Measurements from ENCODE around the gene PRSS37. TPM values are rescaled to one million over a fixed set of nuclear protein-coding genes. Genes with fewer than 3 reads are reported as not detected.

The PRSS37 gene
- total RNA-seq, 3 donors from 2014 or later, result not detected

GRCh38 chr7:141864765-141865447 is 23.6 kb upstream of the PRSS37 start:
- DNase-seq, result no peak
- TF ChIP-seq CTCF (IDR thresholded peaks at IDR 0.05), result no peak
- no peaks in the 10 kb centered on the region for H3K4me1 ChIP-seq (ENCODE audit: low read depth)
- H3K9me3 ChIP-seq, result no peaks in the 10 kb centered on the region
- peak; percentile 58 for ATAC-seq
- intact Hi-C loops (cut with DNase I, micrococcal nuclease), result no loop called here
- H3K36me3 ChIP-seq (ENCODE audit: low read depth), result no peaks in the 10 kb centered on the region
- no peak overlapping the region for H3K4me3 ChIP-seq

GRCh38 chr7:141860207-141860606 is 18.9 kb upstream of the PRSS37 start:
- Histone ChIP-seq H3K4me1 (ENCODE audit: low read depth) (no peaks in the 10 kb centered on the region), H3K4me3 (no peak overlapping the region), H3K9me3 (peaks cover 15% of the 10 kb centered on the region), H3K36me3 (ENCODE audit: low read depth) (no peaks in the 10 kb centered on the region)
- ATAC-seq (no peak), DNase-seq (no peak)
- no peak for TF ChIP-seq CTCF (IDR thresholded peaks at IDR 0.05)
- intact Hi-C loops (cut with DNase I, micrococcal nuclease), result no loop called here

- intact Hi-C loops (cut with DNase I, micrococcal nuclease), result no loop called here
- H3K4me1 ChIP-seq (ENCODE audit: low read depth), result no peaks in the 10 kb centered on the region
- H3K36me3 ChIP-seq (ENCODE audit: low read depth), result no peaks in the 10 kb centered on the region
- H3K9me3 ChIP-seq, result peaks cover 7% of the 10 kb centered on the region
- no peak overlapping the region for H3K4me3 ChIP-seq
- no peak for TF ChIP-seq CTCF (IDR thresholded peaks at IDR 0.05)
- ATAC-seq (no peak), DNase-seq (no peak)
These were observed 6.7 kb upstream of the PRSS37 start for GRCh38 chr7:141847996-141848395.

GRCh38 chr7:141844256-141844655 is 3.0 kb upstream of the PRSS37 start:
- no peak for DNase-seq
- Histone ChIP-seq H3K4me3 (no peak overlapping the region), H3K9me3 (no peaks in the 10 kb centered on the region), H3K36me3 (ENCODE audit: low read depth) (no peaks in the 10 kb centered on the region), H3K4me1 (ENCODE audit: low read depth) (no peaks in the 10 kb centered on the region)
- intact Hi-C loops (cut with DNase I, micrococcal nuclease), result no loop called here
- TF ChIP-seq CTCF (IDR thresholded peaks at IDR 0.05), result no peak
- no peak for ATAC-seq

GRCh38 chr7:141842904-141843303 is 1.6 kb upstream of the PRSS37 start:
- DNase-seq (no peak), ATAC-seq (no peak)
- no peak overlapping the region for H3K4me3 ChIP-seq
- no peaks in the 10 kb centered on the region for H3K9me3 ChIP-seq
- TF ChIP-seq CTCF (IDR thresholded peaks at IDR 0.05), result no peak
- no peaks in the 10 kb centered on the region for H3K4me1 ChIP-seq (ENCODE audit: low read depth)
- intact Hi-C loops (cut with DNase I, micrococcal nuclease), result no loop called here
- H3K36me3 ChIP-seq (ENCODE audit: low read depth), result no peaks in the 10 kb centered on the region

GRCh38 chr7:141840708-141841107 is 577 bp downstream of the PRSS37 start:
- Histone ChIP-seq H3K4me1 (ENCODE audit: low read depth) (no peaks in the 10 kb centered on the region), H3K9me3 (no peaks in the 10 kb centered on the region), H3K4me3 (no peak overlapping the region), H3K36me3 (ENCODE audit: low read depth) (no peaks in the 10 kb centered on the region)
- DNase-seq, result no peak
- intact Hi-C loops (cut with DNase I, micrococcal nuclease), result no loop called here
- ATAC-seq, result no peak
- TF ChIP-seq CTCF (IDR thresholded peaks at IDR 0.05), result no peak
